ENCODE results near the gene PDXP. TPM values are rescaled to one million over a fixed set of nuclear protein-coding genes. Genes with fewer than 3 reads are reported as not detected.

The PDXP gene
- total and polyA plus RNA-seq, 2 of the 4 experiments (the other 2 are of a cell fraction): 5.4 to 24.1 TPM

GRCh38 chr22:37686002-37686982 is 27.8 kb downstream of the PDXP start, which contains the start of gene NOL12:
Gene NOL12 (plus strand): TSS chr22:37686343. CDS start chr22:37686393, 50 bp downstream.
- Histone ChIP-seq H3K4ac (ENCODE audit: low read depth, low read length) (peak within 1 kb of the TSS; percentile 96), H4K91ac (ENCODE audit: insufficient read depth, low read depth, low read length) (peak within 1 kb of the TSS; percentile 95), H3K18ac (ENCODE audit: low read depth, low read length) (peak within 1 kb of the TSS; percentile 85), H3K9me3 (ENCODE audit: control insufficient read depth, insufficient read depth, low read length) (no peaks in the 10 kb centered on the region), H2AFZ (replicated peaks; ENCODE audit: low read length, poor library complexity) (peak within 1 kb of the TSS; percentile 98), H3K14ac (replicated peaks; ENCODE audit: low read depth, low read length) (peak within 1 kb of the TSS; percentile 98), H2BK15ac (ENCODE audit: low read depth, low read length) (peak within 1 kb of the TSS; percentile 70; the same call in 2 of the 3 replicates), H2BK20ac (ENCODE audit: low read depth, low read length) (peak within 1 kb of the TSS; percentile 68; the same call in 1 of the 2 replicates), H3K4me1 (ENCODE audit: control insufficient read depth, insufficient read depth, low read length) (peaks cover 5% of the 10 kb centered on the region), H3K23ac (ENCODE audit: low read depth, low read length) (peak within 1 kb of the TSS; percentile 95; the same call in 1 of the 2 replicates), H4K5ac (ENCODE audit: low read depth, low read length) (peak within 1 kb of the TSS; percentile 96), H3K4me3 (ENCODE audit: insufficient read depth, low read depth, low read length) (peak within 1 kb of the TSS; percentile 81), H3K79me1 (ENCODE audit: low read depth in 1 of 2, low read length in 2 of 2) (peaks cover 20 to 37% of the 10 kb centered on the region in 2 experiments), H2AK9ac (replicated peaks; ENCODE audit: low read depth, low read length, poor library complexity) (peak within 1 kb of the TSS; percentile 66), H4K20me1 (ENCODE audit: insufficient read depth, low read length) (peaks cover 6% of the 10 kb centered on the region), H3K27ac (ENCODE audit: insufficient read depth, low read length) (peak within 1 kb of the TSS; percentile 97), H2BK120ac (ENCODE audit: low read depth, low read length) (peak within 1 kb of the TSS; percentile 94), H3K9ac (ENCODE audit: low read depth, low read length) (peak within 1 kb of the TSS; percentile 95), H3K9me1 (ENCODE audit: insufficient read depth, low read length) (0 out of 2 replicates have a peak, but pooled peaks cover 3% of the 10 kb centered on the region), H2AK5ac (ENCODE audit: low read depth, low read length) (peak within 1 kb of the TSS; percentile 96), H3K27me3 (ENCODE audit: control insufficient read depth, insufficient read depth, low read length) (no peaks in the 10 kb centered on the region), H3K4me2 (ENCODE audit: low read depth, low read length) (peak within 1 kb of the TSS; percentile 95), H4K8ac (ENCODE audit: low read depth in 2 of 2, low read length in 2 of 2) (peak within 1 kb of the TSS; percentile 84 to 99), H3K36me3 (ENCODE audit: control insufficient read depth, insufficient read depth, low read length) (peaks cover 22% of the 10 kb centered on the region), H3K56ac (ENCODE audit: extremely low read depth, insufficient read depth, low read length) (peak within 1 kb of the TSS; percentile 92), H2BK5ac (ENCODE audit: low read depth, low read length, poor library complexity, severe bottlenecking) (peak within 1 kb of the TSS; percentile 94)
- DNase-seq (peak; percentile 86), ATAC-seq (ENCODE audit: low read depth) (peak; percentile 90)
- in situ Hi-C loops (cut with MboI; ENCODE audit: low sequenced_read_pairs): no loop called here
- WGBS, 2 experiments (ENCODE audit: extremely low coverage in 2 of 2, insufficient read length in 1 of 2): 3% methylated on average over 45 of the region's 62 CpGs; no CpG with 5 or more reads in 1 of the 2 experiments
- ChIA-PET POLR2A (ENCODE audit: unreplicated experiment) (no interaction called here), CTCF (interaction anchor here (0.9 to 1.3 kb wide), 2 partner anchors 43 to 49 kb away, joined by 4 to 5 read pairs; no protein-coding TSS in a partner anchor)
- TF ChIP-seq SMC3 (IDR thresholded peaks at IDR 0.05; ENCODE audit: low read depth, low read length) (no peak), MXI1 (IDR thresholded peaks at IDR 0.05; ENCODE audit: borderline replicate concordance, low read depth, low read length) (peak; percentile 90), ELK1 (IDR thresholded peaks at IDR 0.05; ENCODE audit: borderline replicate concordance, low read depth, low read length) (0 out of 2 replicates have a peak, but pooled peaks have one; percentile 5), MAZ (IDR thresholded peaks at IDR 0.05; ENCODE audit: borderline replicate concordance, low read depth, low read length) (peak; percentile 78; the same call in 1 of the 2 replicates), POLR2A (IDR thresholded peaks at IDR 0.05; ENCODE audit: low read depth, low read length) (peak; percentile 67)
- no TSS peak for BruUV-seq (replicated peaks)
- dilution Hi-C loops (cut with HindIII; ENCODE audit: low sequenced_read_pairs, unreplicated experiment): no loop called here
- intact Hi-C loops (cut with micrococcal nuclease): no loop called here
